SK-N-MC (cell line): ENCODE measurements around the gene PTH2.

ENCODE experiments used
- DNase-seq: peaks from one replicate; pipeline ENCODE4 v3.0.0-alpha.2; 2011; ENCODE audit warnings: low read depth, low spot score
- H3K27ac ChIP-seq: fragments of 200-600 bp; sonication (generic); 2 replicates; pipeline ENCODE4 v1.5.1; 2016; ENCODE audit warnings: mixed run types
- H3K36me3 ChIP-seq: fragments of 200-600 bp; sonication (generic); 2 replicates; pipeline ENCODE4 v1.6.1; 2017; ENCODE audit warnings: antibody characterized with exemption, low read length, mixed read lengths; ENCODE audit not compliant: insufficient read depth
- H3K4me3 ChIP-seq: fragments of 200-600 bp; sonication (generic); 2 replicates; pipeline ENCODE4 v1.5.1; 2016
- H3K9ac ChIP-seq: fragments of 200-600 bp; sonication (generic); 2 replicates; pipeline ENCODE4 v1.8.0; 2017; ENCODE audit warnings: mixed run types, mixed read lengths; ENCODE audit not compliant: insufficient read length
- H3K9me3 ChIP-seq: fragments of 200-600 bp; sonication (generic); 2 replicates; pipeline ENCODE4 v1.6.1; 2017; ENCODE audit warnings: low read depth, mild to moderate bottlenecking, antibody characterized with exemption, low read length, moderate library complexity, mixed read lengths
- EZH2 ChIP-seq: fragments of 200-600 bp; sonication (generic); IDR thresholded peaks from one replicate; pipeline ENCODE4 v1.6.1; 2017; ENCODE audit warnings: antibody characterized with exemption
- FOXP2 ChIP-seq: optimal IDR thresholded peaks from 2 replicates; pipeline ENCODE3; 2011; ENCODE audit warnings: mild to moderate bottlenecking, moderate library complexity; ENCODE audit not compliant: insufficient read depth; ENCODE audit errors: extremely low read length, control extremely low read depth
- POLR2AphosphoS5 ChIP-seq: IDR thresholded peaks from 2 replicates; pipeline ENCODE4 v1.6.1; 2012; ENCODE audit warnings: mild to moderate bottlenecking, low read depth, low read length, borderline replicate concordance

The PTH2 gene, protein sequence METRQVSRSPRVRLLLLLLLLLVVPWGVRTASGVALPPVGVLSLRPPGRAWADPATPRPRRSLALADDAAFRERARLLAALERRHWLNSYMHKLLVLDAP

GRCh38 chr19:49423071-49423984 is at the start of gene PTH2:
TSS of gene PTH2 (minus strand) at chr19:49423441. CDS start at chr19:49423339, 102 bp downstream.
- Histone ChIP-seq H3K36me3 (no peaks in the 10 kb centered on the region), H3K27ac (no peak within 1 kb of the TSS), H3K9ac (no peak within 1 kb of the TSS), H3K9me3 (no peaks in the 10 kb centered on the region), H3K4me3 (peak within 1 kb of the TSS; percentile 49)
- DNase-seq: no peak
- TF ChIP-seq EZH2 (no peak), POLR2AphosphoS5 (no peak), FOXP2 (no peak)

GRCh38 chr19:49472936-49473335 is 49.7 kb upstream of the PTH2 start:
- Histone ChIP-seq H3K4me3 (no peak overlapping the region), H3K36me3 (peaks cover 4% of the 10 kb centered on the region; the same call in 1 of the 2 replicates), H3K9me3 (no peaks in the 10 kb centered on the region), H3K27ac (no peak overlapping the region), H3K9ac (no peak overlapping the region)
- DNase-seq: no peak
- no peak for TF ChIP-seq EZH2
- TF ChIP-seq POLR2AphosphoS5: no peak

- Histone ChIP-seq H3K9me3 (no peaks in the 10 kb centered on the region), H3K27ac (peak overlapping the region; percentile 13; the same call in 1 of the 2 replicates)
These were observed 47.4 kb upstream of the PTH2 start for GRCh38 chr19:49470615-49470978.

GRCh38 chr19:49469828-49470614 is 46.8 kb upstream of the PTH2 start:
- TF ChIP-seq EZH2: no peak
- no peak for TF ChIP-seq FOXP2
- TF ChIP-seq POLR2AphosphoS5: no peak
- no peak overlapping the region for H3K9ac ChIP-seq
- no peak for DNase-seq
- no peak overlapping the region for H3K27ac ChIP-seq
- H3K9me3 ChIP-seq: no peaks in the 10 kb centered on the region
- no peak overlapping the region for H3K4me3 ChIP-seq
- H3K36me3 ChIP-seq: peaks cover 16% of the 10 kb centered on the region; the same call in 1 of the 2 replicates

More at GRCh38 chr19:49470615-49470978, 47.4 kb upstream of the PTH2 start:
- H3K4me3 ChIP-seq: no peak overlapping the region
- peaks cover 10% of the 10 kb centered on the region; the same call in 1 of the 2 replicates for H3K36me3 ChIP-seq
- no peak overlapping the region for H3K9ac ChIP-seq
- no peak for DNase-seq
- TF ChIP-seq POLR2AphosphoS5 (no peak), EZH2 (no peak), FOXP2 (no peak)

DNA sequence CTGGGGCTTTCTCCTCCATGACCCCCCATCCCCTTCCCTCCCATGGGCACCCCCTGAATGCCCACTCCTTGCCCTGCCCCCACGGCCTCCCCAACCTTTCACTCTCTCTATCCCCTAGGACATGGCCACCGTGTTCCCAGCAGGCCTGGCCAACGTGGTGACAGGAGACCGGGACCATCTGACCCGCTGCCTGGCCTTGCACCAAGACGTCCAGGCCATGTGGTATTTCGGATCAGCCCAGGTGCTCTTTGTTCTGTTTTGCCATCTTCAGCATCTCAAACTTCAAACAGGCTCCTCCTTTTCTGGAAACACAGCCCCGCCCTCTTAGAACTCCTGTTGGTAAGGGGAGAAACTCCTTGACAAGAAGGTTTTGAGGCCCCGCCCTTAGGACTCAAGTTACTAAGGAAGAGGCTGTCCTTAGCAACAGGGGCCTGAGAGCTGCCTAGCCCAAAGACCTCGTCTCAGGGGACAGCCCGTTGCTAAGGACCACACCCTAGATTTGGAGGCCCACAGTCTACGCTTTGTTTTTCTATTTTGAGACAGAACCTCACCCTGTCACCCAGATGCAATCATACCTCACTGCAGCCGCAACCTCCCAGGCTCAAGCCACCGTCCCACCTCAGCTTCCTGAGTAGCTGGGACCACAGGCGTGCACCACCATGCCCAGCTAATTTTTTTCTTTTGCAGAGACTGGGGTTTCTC is 45.7 kb upstream of the PTH2 start:
- H3K9me3 ChIP-seq: no peaks in the 10 kb centered on the region
- H3K9ac ChIP-seq: no peak overlapping the region
- H3K36me3 ChIP-seq: peaks cover 16% of the 10 kb centered on the region; the same call in 1 of the 2 replicates
- H3K4me3 ChIP-seq: no peak overlapping the region
- DNase-seq: no peak
- TF ChIP-seq POLR2AphosphoS5 (no peak), FOXP2 (no peak), EZH2 (no peak)
- H3K27ac ChIP-seq: no peak overlapping the region

DNA sequence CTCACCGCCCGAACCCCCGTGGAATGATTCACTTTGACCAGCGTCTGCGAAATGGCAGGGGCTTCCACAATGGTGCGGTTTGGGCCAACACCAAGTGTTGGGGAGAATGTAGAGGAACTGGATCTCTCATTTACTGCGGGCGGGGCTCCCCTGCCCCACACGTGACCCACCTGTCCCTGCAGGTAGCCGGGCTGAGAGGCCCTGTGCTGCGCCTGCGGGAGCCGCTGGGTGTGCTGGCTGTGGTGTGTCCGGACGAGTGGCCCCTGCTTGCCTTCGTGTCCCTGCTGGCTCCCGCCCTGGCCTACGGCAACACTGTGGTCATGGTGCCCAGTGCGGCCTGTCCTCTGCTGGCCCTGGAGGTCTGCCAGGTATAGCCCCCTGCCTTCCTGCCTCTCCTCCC is 45.0 kb upstream of the PTH2 start:
- TF ChIP-seq POLR2AphosphoS5 (no peak), FOXP2 (no peak), EZH2 (no peak)
- no peak for DNase-seq
- H3K27ac ChIP-seq: no peak overlapping the region
- H3K9ac ChIP-seq: no peak overlapping the region
- peaks cover 16% of the 10 kb centered on the region; the same call in 1 of the 2 replicates for H3K36me3 ChIP-seq
- H3K4me3 ChIP-seq: no peak overlapping the region
- no peaks in the 10 kb centered on the region for H3K9me3 ChIP-seq

DNA sequence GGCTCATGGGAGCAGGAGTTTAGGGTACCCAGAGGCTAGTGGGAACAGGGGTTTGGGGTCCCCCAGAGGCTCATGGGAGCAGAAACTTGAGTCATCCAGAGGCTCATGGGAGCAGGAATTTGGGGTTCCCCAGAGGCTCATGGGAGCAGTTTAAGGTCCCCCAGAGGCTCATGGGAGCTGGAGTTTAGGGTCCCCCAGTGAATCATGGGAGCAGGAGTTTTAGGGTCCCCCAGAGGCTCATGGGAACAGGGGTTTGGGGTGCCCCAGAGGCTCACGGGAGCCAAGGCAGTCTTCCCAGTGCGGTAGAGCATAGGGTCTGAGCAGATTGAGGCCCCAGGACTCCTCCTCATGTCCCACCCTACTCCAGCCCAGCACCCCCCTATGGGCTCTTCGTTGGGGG is 42.1 kb upstream of the PTH2 start:
- Histone ChIP-seq H3K9ac (no peak overlapping the region), H3K4me3 (no peak overlapping the region), H3K9me3 (no peaks in the 10 kb centered on the region), H3K27ac (no peak overlapping the region), H3K36me3 (peaks cover 16% of the 10 kb centered on the region; the same call in 1 of the 2 replicates)
- DNase-seq: no peak
- TF ChIP-seq EZH2: no peak
- no peak for TF ChIP-seq POLR2AphosphoS5
- no peak for TF ChIP-seq FOXP2
